GM18508 (cell line): ENCODE results near the gene KLHDC7B.
A peak's percentile ranks its signal among the peaks of the same experiment; 100 is the strongest.

Experiments
- ATAC-seq: cut with Tn5 transposase; IDR thresholded peaks from one replicate; pipeline ENCODE4 v1.9.1; 2021; ENCODE audit warnings: moderate number of reproducible peaks; ENCODE audit not compliant: insufficient read depth, unreplicated experiment

The KLHDC7B gene

GRCh38 chr22:50569896-50570535 lies 24.3 kb downstream of the KLHDC7B start:
- no peak for ATAC-seq

GRCh38 chr22:50570861-50571260 lies 25.2 kb downstream of the KLHDC7B start:
- ATAC-seq: no peak

GRCh38 chr22:50571264-50572175 lies 25.8 kb downstream of the KLHDC7B start:
- ATAC-seq: no peak

- ATAC-seq: no peak
These were observed 27.3 kb downstream of the KLHDC7B start for GRCh38 chr22:50572965-50573364.

GRCh38 chr22:50573491-50574382 lies 28.0 kb downstream of the KLHDC7B start:
- ATAC-seq: no peak

GRCh38 chr22:50574383-50574755 lies 28.7 kb downstream of the KLHDC7B start:
- no peak for ATAC-seq

GRCh38 chr22:50575426-50575941 lies 29.8 kb downstream of the KLHDC7B start:
- ATAC-seq: no peak

- no peak for ATAC-seq
These were observed 30.4 kb downstream of the KLHDC7B start for GRCh38 chr22:50576070-50576469.

- no peak for ATAC-seq
These were observed 31.4 kb downstream of the KLHDC7B start for GRCh38 chr22:50576806-50577696.

GRCh38 chr22:50577697-50577986 lies 31.9 kb downstream of the KLHDC7B start:
- no peak for ATAC-seq

GRCh38 chr22:50577987-50578775 lies 32.5 kb downstream of the KLHDC7B start, which contains the start of gene CPT1B:
Gene CPT1B (minus strand): TSS chr22:50578427. CDS start chr22:50577915, 512 bp downstream.
- ATAC-seq: no peak

GRCh38 chr22:50578776-50579310 lies 33.1 kb downstream of the KLHDC7B start:
- ATAC-seq: no peak

GRCh38 chr22:50579752-50580151 lies 34.1 kb downstream of the KLHDC7B start:
- no peak for ATAC-seq

GRCh38 chr22:50581031-50581949 lies 35.6 kb downstream of the KLHDC7B start:
- ATAC-seq: no peak

- no peak for ATAC-seq
These were observed 36.3 kb downstream of the KLHDC7B start for GRCh38 chr22:50581950-50582492.

GRCh38 chr22:50582493-50583293 lies 37.0 kb downstream of the KLHDC7B start, which contains the start of gene CHKB:
Gene CHKB (minus strand): TSS chr22:50582849. CDS start chr22:50582781, 68 bp downstream.
- peak; percentile 80 for ATAC-seq
